NT2/D1 (cell line): ENCODE results near the gene ABL1.
"Not testable (repeated sequence)": the region's sequence is repeated elsewhere in the genome, so short reads cannot be mapped to it uniquely, and the experiment has no call there.

Experiments
- DNase-seq: peaks from one replicate; pipeline ENCODE4 v3.0.0-alpha.2; 2011; ENCODE audit warnings: low read depth, low spot score
- H3K27me3 ChIP-seq: 2 replicates; pipeline ENCODE4 v1.6.0; 2011; ENCODE audit warnings: mild to moderate bottlenecking; ENCODE audit not compliant: insufficient read length, insufficient read depth
- H3K36me3 ChIP-seq: 2 replicates; pipeline ENCODE4 v1.6.1; 2011; ENCODE audit warnings: mild to moderate bottlenecking, low read length, mixed read lengths; ENCODE audit not compliant: insufficient read depth, insufficient read length
- H3K4me1 ChIP-seq: 2 replicates; pipeline ENCODE4 v1.5.1; 2011; ENCODE audit not compliant: insufficient read depth, insufficient read length
- H3K4me3 ChIP-seq: 2 replicates; pipeline ENCODE4 v1.5.1; 2011; ENCODE audit warnings: low read depth; ENCODE audit not compliant: insufficient read length
- H3K9ac ChIP-seq: 2 replicates; pipeline ENCODE4 v1.6.0; 2011; ENCODE audit warnings: low read depth; ENCODE audit not compliant: insufficient read length
- H3K9me3 ChIP-seq: 2 replicates; pipeline ENCODE4 v1.5.1; 2011; ENCODE audit warnings: mild to moderate bottlenecking, low read length; ENCODE audit not compliant: insufficient read depth
- SUZ12 ChIP-seq: IDR thresholded peaks from 2 replicates; pipeline ENCODE4 v1.6.1; 2011; ENCODE audit not compliant: insufficient read length, insufficient read depth; ENCODE audit errors: extremely low read depth
- YY1 ChIP-seq: IDR thresholded peaks from 2 replicates; pipeline ENCODE4 v1.6.1; 2011; ENCODE audit not compliant: insufficient read length, insufficient read depth
- ZNF274 ChIP-seq: IDR thresholded peaks from 2 replicates; pipeline ENCODE4 v1.6.1; 2011; ENCODE audit warnings: mild to moderate bottlenecking, low read depth, low read length

ABL1 gene

DNA sequence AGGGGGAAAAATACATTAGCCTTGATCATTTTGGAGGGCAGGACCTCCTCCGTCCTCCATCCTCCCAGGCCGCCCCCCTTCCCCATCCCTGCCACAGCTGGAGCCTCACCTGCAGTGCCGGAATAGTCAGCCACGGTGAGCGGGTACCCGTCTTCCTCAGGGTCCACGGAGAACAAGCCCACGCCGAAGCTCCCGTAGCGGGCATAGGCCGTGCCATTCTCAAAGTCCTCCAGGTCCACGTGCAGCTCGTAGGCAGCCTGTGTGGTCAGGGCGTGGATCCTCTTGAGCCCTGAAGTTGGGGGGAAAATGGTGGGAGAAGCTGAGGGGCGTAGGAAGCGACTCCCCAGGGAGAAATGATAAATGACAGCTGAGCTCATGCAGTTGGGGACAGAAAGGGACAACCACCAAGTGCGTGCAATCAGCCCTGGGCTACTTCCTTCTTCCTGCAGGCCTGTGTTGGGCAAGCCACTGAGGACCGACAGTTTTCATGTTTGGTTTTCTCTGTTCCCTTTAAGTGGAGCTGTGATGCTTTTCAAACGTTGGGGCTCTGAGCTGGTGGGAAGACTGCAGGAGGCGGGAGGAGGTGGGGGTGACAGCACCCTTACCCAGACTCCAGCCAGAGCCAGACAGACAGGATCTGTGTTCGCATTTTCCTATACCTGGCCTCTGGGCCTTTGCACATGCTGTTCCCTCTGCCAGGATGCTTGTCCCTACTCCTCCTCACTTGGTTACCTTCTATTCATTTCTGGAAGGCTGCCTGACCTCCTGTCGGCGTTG is 70.3 kb downstream of the ABL1 start:
- H3K4me1 ChIP-seq, result peaks cover 11% of the 10 kb centered on the region
- TF ChIP-seq YY1, result no peak
- TF ChIP-seq SUZ12, result no peak
- no peak for TF ChIP-seq ZNF274
- no peaks in the 10 kb centered on the region for H3K9me3 ChIP-seq
- H3K27me3 ChIP-seq, result no peaks in the 10 kb centered on the region
- no peak overlapping the region for H3K9ac ChIP-seq
- no peak overlapping the region for H3K4me3 ChIP-seq
- no peaks in the 10 kb centered on the region for H3K36me3 ChIP-seq
- no peak for DNase-seq

DNA sequence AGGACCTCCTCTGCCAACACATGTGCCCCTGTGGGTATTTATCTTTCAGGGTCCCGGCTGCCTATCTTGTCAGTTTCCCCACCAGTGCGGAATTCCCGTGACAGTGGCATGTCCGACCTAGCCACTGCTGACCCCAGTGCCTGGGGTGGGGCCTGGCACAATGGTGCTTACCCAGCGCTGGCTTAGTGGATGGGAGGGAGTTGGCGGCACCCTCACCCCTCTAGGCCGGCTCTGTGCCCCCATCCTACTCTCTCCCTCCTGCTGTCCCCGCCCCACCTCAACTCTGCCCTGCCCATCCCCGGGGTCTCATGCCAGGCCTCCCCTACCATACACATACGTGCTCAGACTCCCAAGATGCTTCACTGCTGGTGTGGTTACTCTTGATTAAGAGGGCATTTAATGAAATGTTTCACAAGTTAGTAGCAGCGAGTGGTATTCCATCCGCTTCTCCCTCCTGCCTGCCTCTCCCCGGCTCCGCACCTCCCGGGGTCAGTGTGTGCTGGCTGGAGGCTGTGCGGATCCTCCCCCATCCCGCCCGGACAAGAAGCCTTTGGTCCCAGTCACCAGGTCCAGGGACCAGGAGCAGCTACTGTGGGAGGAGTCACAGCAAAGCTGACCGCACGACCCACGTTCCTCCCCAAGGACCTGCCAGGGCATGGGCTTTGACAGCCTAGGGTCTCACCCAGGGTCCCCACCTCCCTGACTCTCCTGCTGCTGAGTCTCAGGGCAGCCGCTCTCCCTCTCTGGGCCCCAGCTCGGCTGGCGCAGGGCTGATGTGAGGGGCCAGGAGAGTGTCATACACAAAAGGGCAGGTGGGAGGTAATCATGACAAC is 71.1 kb downstream of the ABL1 start:
- peaks cover 11% of the 10 kb centered on the region for H3K4me1 ChIP-seq
- no peak overlapping the region for H3K9ac ChIP-seq
- H3K4me3 ChIP-seq, result no peak overlapping the region
- H3K36me3 ChIP-seq, result no peaks in the 10 kb centered on the region
- no peaks in the 10 kb centered on the region for H3K9me3 ChIP-seq
- H3K27me3 ChIP-seq, result no peaks in the 10 kb centered on the region
- no peak for DNase-seq
- TF ChIP-seq YY1, result no peak
- TF ChIP-seq SUZ12, result no peak
- no peak for TF ChIP-seq ZNF274

DNA sequence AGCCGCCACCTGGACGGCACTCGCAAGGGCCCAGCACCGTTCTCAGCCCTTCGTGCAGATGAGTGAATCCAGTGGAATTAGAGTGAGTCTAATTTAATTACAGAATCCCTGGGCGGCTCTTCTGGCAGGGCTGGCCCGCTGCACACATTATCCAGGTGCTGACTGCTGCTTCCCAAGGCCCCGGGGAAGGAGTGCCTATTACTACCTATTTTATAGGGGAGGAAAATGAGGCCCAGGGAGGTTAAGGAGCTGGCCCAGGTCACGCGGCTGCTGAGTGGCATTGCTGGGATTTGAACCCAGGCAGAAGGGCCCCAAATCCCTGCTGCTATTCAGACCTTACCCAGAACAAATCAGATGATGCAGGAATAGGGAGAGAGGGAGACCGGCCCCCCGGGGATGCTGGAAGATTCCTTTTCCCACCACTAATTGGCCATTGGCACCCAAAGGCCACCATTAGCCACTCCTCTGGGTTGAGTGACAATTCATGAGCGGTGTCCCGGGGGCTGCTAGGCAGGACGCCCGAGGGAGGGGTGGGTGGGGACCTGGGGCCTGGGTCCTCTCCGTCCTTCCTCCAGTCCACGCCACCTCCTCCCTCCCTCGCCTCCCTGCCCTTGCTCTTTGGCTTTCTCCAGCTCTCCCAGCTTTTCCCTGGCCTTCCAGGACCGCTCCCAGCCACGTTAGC is 71.8 kb downstream of the ABL1 start:
- no peak for DNase-seq
- no peak overlapping the region for H3K4me3 ChIP-seq
- H3K27me3 ChIP-seq, result no peaks in the 10 kb centered on the region
- no peak overlapping the region for H3K9ac ChIP-seq
- no peaks in the 10 kb centered on the region for H3K36me3 ChIP-seq
- no peaks in the 10 kb centered on the region; the same call in 1 of the 2 replicates for H3K9me3 ChIP-seq
- TF ChIP-seq YY1, result no peak
- no peak for TF ChIP-seq ZNF274
- TF ChIP-seq SUZ12, result no peak
- peaks cover 13% of the 10 kb centered on the region for H3K4me1 ChIP-seq

DNA sequence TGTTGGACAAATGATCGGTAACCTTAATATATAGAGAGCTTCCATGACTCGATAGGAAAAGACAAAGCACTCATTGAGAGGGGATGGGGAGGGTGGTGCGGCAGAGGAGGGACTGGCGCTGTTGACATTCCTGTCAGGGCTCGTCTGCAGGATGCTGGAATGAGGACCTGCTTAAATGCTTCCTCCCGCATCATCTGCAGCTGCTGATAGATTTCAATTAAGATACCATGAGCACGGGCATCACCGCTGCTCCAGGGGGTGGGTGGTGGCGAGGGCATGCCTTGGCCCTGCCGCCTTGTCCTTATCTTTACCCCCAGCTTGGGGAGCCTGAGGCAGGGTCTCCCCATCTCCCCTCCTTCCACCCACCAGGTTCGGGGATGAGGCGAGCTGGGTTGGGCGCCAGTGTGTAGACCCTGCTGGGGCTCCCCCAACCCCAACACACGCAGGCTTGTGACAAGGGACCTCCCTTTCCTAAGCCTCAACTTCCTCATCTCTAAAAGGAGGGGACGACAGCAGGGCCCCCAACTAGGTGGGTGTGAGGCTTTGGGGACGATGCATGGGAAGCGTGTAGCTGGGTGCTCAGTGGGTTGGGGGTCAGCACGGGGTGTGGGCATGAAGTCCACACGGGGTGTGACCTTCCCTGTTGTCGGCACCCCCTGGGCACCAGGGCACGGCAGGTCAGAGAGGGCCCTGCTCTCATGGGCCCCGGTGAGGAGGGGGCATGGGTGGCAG is 73.3 kb downstream of the ABL1 start:
- Histone ChIP-seq H3K4me3 (no peak overlapping the region), H3K36me3 (no peaks in the 10 kb centered on the region), H3K9ac (no peak overlapping the region), H3K9me3 (no peaks in the 10 kb centered on the region; the same call in 1 of the 2 replicates), H3K4me1 (peaks cover 15% of the 10 kb centered on the region), H3K27me3 (no peaks in the 10 kb centered on the region)
- TF ChIP-seq SUZ12 (no peak), ZNF274 (no peak), YY1 (no peak)
- no peak for DNase-seq

DNA sequence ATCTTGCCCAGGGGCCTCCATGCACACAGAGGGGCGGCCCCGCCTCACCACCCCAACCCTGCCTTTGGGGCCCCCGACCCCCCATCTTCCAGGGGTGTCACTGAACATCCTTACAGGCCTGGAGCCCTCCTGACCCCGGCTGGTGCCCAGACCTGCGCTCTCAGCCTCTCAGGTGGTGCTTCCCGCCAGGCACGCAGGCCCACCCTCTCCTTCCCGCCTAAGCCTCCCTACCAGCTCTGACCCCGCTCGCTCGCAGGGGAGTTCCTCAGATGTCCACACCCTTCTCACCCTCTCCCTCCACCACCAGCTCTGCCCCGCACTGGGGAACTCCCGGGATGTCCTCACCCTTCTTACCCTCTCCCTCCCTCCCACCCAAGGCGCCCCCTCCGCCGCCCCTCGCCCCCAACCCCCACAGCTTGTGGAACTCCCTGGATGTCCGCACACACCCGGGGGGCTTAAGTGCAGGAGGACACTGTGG is 73.9 kb downstream of the ABL1 start:
- Histone ChIP-seq H3K36me3 (no peaks in the 10 kb centered on the region), H3K4me1 (peaks cover 21% of the 10 kb centered on the region), H3K27me3 (no peaks in the 10 kb centered on the region), H3K9ac (no peak overlapping the region), H3K4me3 (no peak overlapping the region), H3K9me3 (no peaks in the 10 kb centered on the region; the same call in 1 of the 2 replicates)
- DNase-seq, result no peak
- TF ChIP-seq YY1 (no peak), SUZ12 (no peak), ZNF274 (no peak)

DNA sequence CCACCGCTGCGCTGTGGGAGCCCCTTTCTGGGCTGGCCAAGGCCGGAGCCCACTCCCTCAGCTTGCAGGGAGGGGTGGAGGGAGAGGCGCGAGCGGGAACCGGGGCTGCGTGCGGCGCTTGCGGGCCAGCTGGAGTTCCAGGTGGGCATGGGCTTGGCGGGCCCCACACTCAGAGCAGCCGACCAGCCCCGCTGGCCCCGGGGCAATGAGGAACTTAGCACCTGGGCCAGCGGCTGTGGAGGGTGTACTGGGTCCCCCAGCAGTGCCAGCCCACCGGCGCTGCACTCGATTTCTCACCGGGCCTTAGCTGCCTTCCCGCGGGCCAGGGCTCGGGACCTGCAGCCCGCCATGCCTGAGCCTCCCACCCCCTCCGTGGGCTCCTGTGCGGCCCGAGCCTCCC is 75.0 kb downstream of the ABL1 start:
- DNase-seq, H3K9ac ChIP-seq, H3K36me3 ChIP-seq, H3K27me3 ChIP-seq, H3K4me3 ChIP-seq, H3K9me3 ChIP-seq: not testable (repeated sequence)
- H3K4me1 ChIP-seq, result peaks cover 31% of the 10 kb centered on the region

DNA sequence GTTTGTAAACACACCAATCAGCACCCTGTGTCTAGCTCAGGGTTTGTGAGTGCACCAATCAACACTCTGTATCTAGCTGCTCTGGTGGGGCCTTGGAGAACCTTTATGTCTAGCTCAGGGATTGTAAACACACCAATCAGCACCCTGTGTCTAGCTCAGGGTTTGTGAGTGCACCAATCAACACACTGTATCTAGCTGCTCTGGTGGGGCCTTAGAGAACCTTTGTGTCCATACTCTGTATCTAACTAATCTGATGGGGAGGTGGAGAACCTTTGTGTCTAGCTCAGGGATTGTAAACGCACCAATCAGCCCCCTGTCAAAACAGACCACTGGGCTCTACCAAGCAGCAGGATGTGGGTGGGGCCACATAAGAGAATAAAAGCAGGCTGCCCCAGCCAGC is 75.6 kb downstream of the ABL1 start:
- H3K4me3 ChIP-seq, H3K36me3 ChIP-seq, H3K27me3 ChIP-seq, H3K9ac ChIP-seq, H3K9me3 ChIP-seq, DNase-seq: not testable (repeated sequence)
- peaks cover 32% of the 10 kb centered on the region for H3K4me1 ChIP-seq
